Smooth muscle cell (in vitro differentiated cells): ENCODE results near the gene TRPM4. TPM values are rescaled to one million over a fixed set of nuclear protein-coding genes. Genes with fewer than 3 reads are reported as not detected.
A peak's percentile ranks its signal among the peaks of the same experiment; 100 is the strongest.

Source experiments
- DNase-seq: peaks from one replicate; lab custom pipeline; 2025; ENCODE audit not compliant: unreplicated experiment; lab: John Stamatoyannopoulos, UW
- H2AFZ ChIP-seq: fragments of 200-600 bp; sonication (generic); 2 replicates; pipeline ENCODE4 v1.6.0; 2016; ENCODE audit warnings: antibody characterized with exemption, low read depth, mild to moderate bottlenecking
- H3F3A ChIP-seq: fragments of 200-600 bp; sonication (generic); 2 replicates; pipeline ENCODE4 v1.6.0; 2017; ENCODE audit warnings: antibody characterized with exemption, low read depth
- H3K27ac ChIP-seq: fragments of 200-600 bp; sonication (generic); 2 replicates; pipeline ENCODE4 v1.5.1; 2016; ENCODE audit warnings: low read depth, mild to moderate bottlenecking
- H3K27me3 ChIP-seq: fragments of 200-600 bp; sonication (generic); 2 replicates; pipeline ENCODE4 v1.6.1; 2016; ENCODE audit warnings: low read depth, mild to moderate bottlenecking
- H3K36me3 ChIP-seq: fragments of 200-600 bp; sonication (generic); 2 replicates; pipeline ENCODE4 v1.5.1; 2016; ENCODE audit warnings: low read depth
- H3K4me1 ChIP-seq: fragments of 200-600 bp; sonication (generic); 2 replicates; pipeline ENCODE4 v1.5.1; 2016; ENCODE audit warnings: low read depth
- H3K4me2 ChIP-seq: fragments of 200-600 bp; sonication (generic); 2 replicates; pipeline ENCODE4 v1.6.0; 2016; ENCODE audit warnings: mild to moderate bottlenecking
- H3K4me3 ChIP-seq: fragments of 200-600 bp; sonication (generic); 2 replicates; pipeline ENCODE4 v1.5.1; 2016; ENCODE audit warnings: mild to moderate bottlenecking
- H3K79me2 ChIP-seq: fragments of 200-600 bp; sonication (generic); 2 replicates; pipeline ENCODE4 v1.6.0; 2016; ENCODE audit warnings: low read depth, mild to moderate bottlenecking
- H3K9ac ChIP-seq: fragments of 200-600 bp; sonication (generic); 2 replicates; pipeline ENCODE4 v1.6.0; 2016; ENCODE audit warnings: low read depth
- H3K9me3 ChIP-seq: fragments of 200-600 bp; sonication (generic); replicated peaks from 2 replicates; pipeline ENCODE4 v1.5.1; 2016; ENCODE audit warnings: low read depth
- H4K20me1 ChIP-seq: fragments of 200-600 bp; sonication (generic); 2 replicates; pipeline ENCODE4 v1.6.0; 2016; ENCODE audit warnings: low read depth
- CTCF ChIP-seq: fragments of 200-600 bp; sonication (generic); IDR thresholded peaks from 2 replicates; pipeline ENCODE4 v1.5.1; 2017; ENCODE audit warnings: borderline replicate concordance, mild to moderate bottlenecking, antibody characterized with exemption; ENCODE audit not compliant: insufficient read depth, poor library complexity, severe bottlenecking
- WGBS: methylation state at CpG from one replicate; pipeline ENCODE4 v1.1.7; 2016; ENCODE audit warnings: low lambda C conversion rate; 5-methylcytosine and 5-hydroxymethylcytosine counted together
- polyA plus RNA-seq: library from polyadenylated mRNA; unstranded; fragments of >200 nt; fragmentation: Nextera tagmentation; extraction: Ambion mirVana; gene quantifications from 2 replicates; pipeline ENCODE4 v1.2.1, GENCODE V29; 2016
- total RNA-seq: library from RNA; depleted of rRNA; stranded (reverse); fragments of >200 nt; gene quantifications from 2 replicates; pipeline ENCODE4 v1.2.3, GENCODE V29; 2014

The TRPM4 gene
- total and polyA plus RNA-seq, 2 experiments from 2014 or later, result 27.7 to 32.1 TPM

- Histone ChIP-seq H3K9me3 (no peaks in the 10 kb centered on the region), H4K20me1 (peaks cover 13% of the 10 kb centered on the region), H3F3A (peaks cover 16% of the 10 kb centered on the region), H3K27me3 (no peaks in the 10 kb centered on the region), H3K4me2 (peak overlapping the region; percentile 87), H3K4me1 (peaks cover 13% of the 10 kb centered on the region), H3K9ac (peak overlapping the region; percentile 33), H3K4me3 (peak overlapping the region; percentile 71), H2AFZ (peak overlapping the region; percentile 68), H3K79me2 (no peaks in the 10 kb centered on the region), H3K36me3 (no peaks in the 10 kb centered on the region), H3K27ac (no peak overlapping the region)
- no peak for TF ChIP-seq CTCF
- peak; percentile 74 for DNase-seq
- 10% methylated on average over 46 of the region's 68 CpGs for WGBS
These were observed 42.8 kb upstream of the TRPM4 start for GRCh38 chr19:49114630-49115363.

- 79% methylated on average over 1 of the region's 1 CpG for WGBS
- Histone ChIP-seq H4K20me1 (peaks cover 4% of the 10 kb centered on the region), H3K27ac (no peak overlapping the region), H3K9me3 (no peaks in the 10 kb centered on the region), H3K36me3 (no peaks in the 10 kb centered on the region), H3K9ac (no peak overlapping the region), H3K27me3 (no peaks in the 10 kb centered on the region), H2AFZ (no peak overlapping the region), H3F3A (peaks cover 10% of the 10 kb centered on the region), H3K4me3 (no peak overlapping the region), H3K79me2 (no peaks in the 10 kb centered on the region), H3K4me1 (peaks cover 14% of the 10 kb centered on the region), H3K4me2 (no peak overlapping the region)
- DNase-seq, result no peak
- TF ChIP-seq CTCF, result no peak
These were observed 41.0 kb upstream of the TRPM4 start for GRCh38 chr19:49116544-49116943.

- WGBS, result 80% methylated on average over 22 of the region's 26 CpGs
These were observed 39.7 kb upstream of the TRPM4 start for GRCh38 chr19:49117677-49118564.

More at GRCh38 chr19:49117677-49118564, 39.7 kb upstream of the TRPM4 start:
- no peaks in the 10 kb centered on the region for H3K36me3 ChIP-seq
- H4K20me1 ChIP-seq, result peaks cover 4% of the 10 kb centered on the region
- H3K4me1 ChIP-seq, result peaks cover 14% of the 10 kb centered on the region
- H3K4me3 ChIP-seq, result peak overlapping the region; percentile 61
- H3F3A ChIP-seq, result peaks cover 10% of the 10 kb centered on the region
- peak overlapping the region; percentile 33 for H3K9ac ChIP-seq
- peak overlapping the region; percentile 79 for H3K27ac ChIP-seq
- H2AFZ ChIP-seq, result no peak overlapping the region
- H3K9me3 ChIP-seq, result no peaks in the 10 kb centered on the region
- no peaks in the 10 kb centered on the region for H3K27me3 ChIP-seq
- no peak for DNase-seq
- H3K79me2 ChIP-seq, result no peaks in the 10 kb centered on the region
- H3K4me2 ChIP-seq, result peak overlapping the region; percentile 83
- no peak for TF ChIP-seq CTCF
